ENCODE measurements around the gene HIF3A.

GRCh38 chr19:46271481-46272197 is 25.2 kb upstream of the HIF3A start:
- no peak for TF ChIP-seq SREBF2 (CRISPR knock-in tag; IDR thresholded peaks at IDR 0.05)
- no peak for TF ChIP-seq CTBP1 (IDR thresholded peaks at IDR 0.05; ENCODE audit: borderline replicate concordance)
- no peak for TF ChIP-seq CHD1 (IDR thresholded peaks at IDR 0.05; ENCODE audit: low read length)
- no peak for TF ChIP-seq EZH2 (IDR thresholded peaks at IDR 0.05; ENCODE audit: borderline replicate concordance, low read depth, low read length)
- no peak for TF ChIP-seq CTCF (IDR thresholded peaks at IDR 0.05 in 2 of 3, conservative IDR thresholded peaks at IDR 0.05 in 1 of 3; ENCODE audit: insufficient read depth in 2 of 3, low read depth in 1 of 3, low read length in 3 of 3)
- TF ChIP-seq FOXJ3 (CRISPR knock-in tag; IDR thresholded peaks at IDR 0.05) = no peak
- TF ChIP-seq ATF1 (CRISPR knock-in tag; IDR thresholded peaks at IDR 0.05) = no peak
- no peak for TF ChIP-seq ATF1 (tag; IDR thresholded peaks at IDR 0.05)
- TF ChIP-seq GTF2F1 (IDR thresholded peaks at IDR 0.05; ENCODE audit: low read depth, low read length) = no peak
- no peak for TF ChIP-seq JUN (IDR thresholded peaks at IDR 0.05; ENCODE audit: borderline replicate concordance, low read depth, low read length)
- TF ChIP-seq JUN (CRISPR knock-in tag; IDR thresholded peaks at IDR 0.05; ENCODE audit: borderline replicate concordance) = no peak
- TF ChIP-seq, protein P1, sequence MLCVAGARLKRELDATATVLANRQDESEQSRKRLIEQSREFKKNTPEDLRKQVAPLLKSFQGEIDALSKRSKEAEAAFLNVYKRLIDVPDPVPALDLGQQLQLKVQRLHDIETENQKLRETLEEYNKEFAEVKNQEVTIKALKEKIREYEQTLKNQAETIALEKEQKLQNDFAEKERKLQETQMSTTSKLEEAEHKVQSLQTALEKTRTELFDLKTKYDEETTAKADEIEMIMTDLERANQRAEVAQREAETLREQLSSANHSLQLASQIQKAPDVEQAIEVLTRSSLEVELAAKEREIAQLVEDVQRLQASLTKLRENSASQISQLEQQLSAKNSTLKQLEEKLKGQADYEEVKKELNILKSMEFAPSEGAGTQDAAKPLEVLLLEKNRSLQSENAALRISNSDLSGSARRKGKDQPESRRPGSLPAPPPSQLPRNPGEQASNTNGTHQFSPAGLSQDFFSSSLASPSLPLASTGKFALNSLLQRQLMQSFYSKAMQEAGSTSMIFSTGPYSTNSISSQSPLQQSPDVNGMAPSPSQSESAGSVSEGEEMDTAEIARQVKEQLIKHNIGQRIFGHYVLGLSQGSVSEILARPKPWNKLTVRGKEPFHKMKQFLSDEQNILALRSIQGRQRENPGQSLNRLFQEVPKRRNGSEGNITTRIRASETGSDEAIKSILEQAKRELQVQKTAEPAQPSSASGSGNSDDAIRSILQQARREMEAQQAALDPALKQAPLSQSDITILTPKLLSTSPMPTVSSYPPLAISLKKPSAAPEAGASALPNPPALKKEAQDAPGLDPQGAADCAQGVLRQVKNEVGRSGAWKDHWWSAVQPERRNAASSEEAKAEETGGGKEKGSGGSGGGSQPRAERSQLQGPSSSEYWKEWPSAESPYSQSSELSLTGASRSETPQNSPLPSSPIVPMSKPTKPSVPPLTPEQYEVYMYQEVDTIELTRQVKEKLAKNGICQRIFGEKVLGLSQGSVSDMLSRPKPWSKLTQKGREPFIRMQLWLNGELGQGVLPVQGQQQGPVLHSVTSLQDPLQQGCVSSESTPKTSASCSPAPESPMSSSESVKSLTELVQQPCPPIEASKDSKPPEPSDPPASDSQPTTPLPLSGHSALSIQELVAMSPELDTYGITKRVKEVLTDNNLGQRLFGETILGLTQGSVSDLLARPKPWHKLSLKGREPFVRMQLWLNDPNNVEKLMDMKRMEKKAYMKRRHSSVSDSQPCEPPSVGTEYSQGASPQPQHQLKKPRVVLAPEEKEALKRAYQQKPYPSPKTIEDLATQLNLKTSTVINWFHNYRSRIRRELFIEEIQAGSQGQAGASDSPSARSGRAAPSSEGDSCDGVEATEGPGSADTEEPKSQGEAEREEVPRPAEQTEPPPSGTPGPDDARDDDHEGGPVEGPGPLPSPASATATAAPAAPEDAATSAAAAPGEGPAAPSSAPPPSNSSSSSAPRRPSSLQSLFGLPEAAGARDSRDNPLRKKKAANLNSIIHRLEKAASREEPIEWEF (CRISPR knock-in tag; IDR thresholded peaks at IDR 0.05) = no peak
- no peak for TF ChIP-seq ESRRB (CRISPR knock-in tag; IDR thresholded peaks at IDR 0.05; ENCODE audit: borderline replicate concordance)
- TF ChIP-seq POU5F1 (IDR thresholded peaks at IDR 0.05; ENCODE audit: borderline replicate concordance, low read depth, low read length, partially characterized antibody) = no peak
- no peak for TF ChIP-seq POLR2A (conservative IDR thresholded peaks at IDR 0.05)
- TF ChIP-seq, protein P2, sequence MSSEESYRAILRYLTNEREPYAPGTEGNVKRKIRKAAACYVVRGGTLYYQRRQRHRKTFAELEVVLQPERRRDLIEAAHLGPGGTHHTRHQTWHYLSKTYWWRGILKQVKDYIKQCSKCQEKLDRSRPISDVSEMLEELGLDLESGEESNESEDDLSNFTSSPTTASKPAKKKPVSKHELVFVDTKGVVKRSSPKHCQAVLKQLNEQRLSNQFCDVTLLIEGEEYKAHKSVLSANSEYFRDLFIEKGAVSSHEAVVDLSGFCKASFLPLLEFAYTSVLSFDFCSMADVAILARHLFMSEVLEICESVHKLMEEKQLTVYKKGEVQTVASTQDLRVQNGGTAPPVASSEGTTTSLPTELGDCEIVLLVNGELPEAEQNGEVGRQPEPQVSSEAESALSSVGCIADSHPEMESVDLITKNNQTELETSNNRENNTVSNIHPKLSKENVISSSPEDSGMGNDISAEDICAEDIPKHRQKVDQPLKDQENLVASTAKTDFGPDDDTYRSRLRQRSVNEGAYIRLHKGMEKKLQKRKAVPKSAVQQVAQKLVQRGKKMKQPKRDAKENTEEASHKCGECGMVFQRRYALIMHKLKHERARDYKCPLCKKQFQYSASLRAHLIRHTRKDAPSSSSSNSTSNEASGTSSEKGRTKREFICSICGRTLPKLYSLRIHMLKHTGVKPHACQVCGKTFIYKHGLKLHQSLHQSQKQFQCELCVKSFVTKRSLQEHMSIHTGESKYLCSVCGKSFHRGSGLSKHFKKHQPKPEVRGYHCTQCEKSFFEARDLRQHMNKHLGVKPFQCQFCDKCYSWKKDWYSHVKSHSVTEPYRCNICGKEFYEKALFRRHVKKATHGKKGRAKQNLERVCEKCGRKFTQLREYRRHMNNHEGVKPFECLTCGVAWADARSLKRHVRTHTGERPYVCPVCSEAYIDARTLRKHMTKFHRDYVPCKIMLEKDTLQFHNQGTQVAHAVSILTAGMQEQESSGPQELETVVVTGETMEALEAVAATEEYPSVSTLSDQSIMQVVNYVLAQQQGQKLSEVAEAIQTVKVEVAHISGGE (CRISPR knock-in tag; IDR thresholded peaks at IDR 0.05) = no peak
